Endothelial cell of umbilical vein (primary cell): Measurements from ENCODE around the gene HSPA6. TPM values are rescaled to one million over a fixed set of nuclear protein-coding genes. Genes with fewer than 3 reads are reported as not detected.

Experiments
- BruUV-seq: library from RNA; stranded (reverse); fragments of 400-500 nt; replicated peaks from 2 replicates; lab custom pipeline; 2021; lab: Mats Ljungman, UMichigan
- CTCF ChIA-PET: fragments of 300-600, 350-600 bp; sonication (Branson Sonifier 250); formaldehyde crosslinking; loops from one replicate; lab custom pipeline; 2021; ENCODE audit warnings: antibody characterized with exemption, inconsistent platforms; lab: Charles Lee
- POLR2A ChIA-PET: fragments of 300-600, 350-600 bp; sonication (Branson Sonifier 250); formaldehyde crosslinking; loops from one replicate; lab custom pipeline; 2021; ENCODE audit warnings: antibody characterized with exemption, inconsistent platforms; lab: Charles Lee
- DNase-seq: peaks from one replicate; pipeline ENCODE4 v3.0.0-alpha.2; 2011; ENCODE audit warnings: low read depth, low spot score
- FAIRE-seq: peaks from 2 replicates; lab custom pipeline; 2011; peaks lifted over from hg19 to GRCh38; lab: Jason Lieb, UNC
- H2AFZ ChIP-seq: 2 replicates; pipeline ENCODE4 v1.6.0; 2012; ENCODE audit warnings: low read depth, low read length, control low read depth, inconsistent platforms
- H3K27ac ChIP-seq: 2 replicates; pipeline ENCODE4 v1.5.1; 2011; ENCODE audit warnings: low read depth, mild to moderate bottlenecking, control low read depth, low read length, moderate library complexity; ENCODE audit not compliant: insufficient read depth
- H3K27me3 ChIP-seq, 2 experiments: 2 replicates each; pipeline versions ENCODE4 v1.6.0 to v1.6.1; 2011; ENCODE audit warnings: low read length in 2 of 2, mixed read lengths in 1 of 2; ENCODE audit not compliant: control insufficient read depth in 2 of 2, insufficient read depth in 2 of 2
- H3K36me3 ChIP-seq, 2 experiments: 2 replicates in 1 of 2; 3 replicates in 1 of 2; pipeline ENCODE4 v1.5.1; 2011; ENCODE audit warnings: low read length in 2 of 2, mild to moderate bottlenecking in 1 of 2, moderate library complexity in 1 of 2; ENCODE audit not compliant: control insufficient read depth in 2 of 2, insufficient read depth in 2 of 2; ENCODE audit errors: extremely low read depth in 1 of 2
- H3K4me1 ChIP-seq: 3 replicates; pipeline ENCODE4 v1.5.1; 2011; ENCODE audit warnings: mild to moderate bottlenecking, low read length; ENCODE audit not compliant: control insufficient read depth, insufficient read depth; ENCODE audit errors: extremely low read depth
- H3K4me2 ChIP-seq: 2 replicates; pipeline ENCODE4 v1.6.1; 2011; ENCODE audit warnings: low read length, control low read depth, mixed read lengths; ENCODE audit not compliant: insufficient read depth
- H3K4me3 ChIP-seq, 3 experiments: fragments of 200-600 bp in 1 of 3; sonication (generic), shearing (Covaris generic) in 1 of 3; replicated peaks in 1 of 3; 2 replicates each; pipeline ENCODE4 v1.5.1; 2011 to 2016; ENCODE audit warnings: control low read depth in 3 of 3, low read length in 3 of 3, mild to moderate bottlenecking in 2 of 3, inconsistent platforms in 1 of 3, low read depth in 1 of 3, moderate library complexity in 1 of 3; ENCODE audit not compliant: insufficient read depth in 1 of 3
- H3K79me2 ChIP-seq: 2 replicates; pipeline ENCODE4 v1.6.0; 2012; ENCODE audit warnings: low read length, inconsistent platforms; ENCODE audit not compliant: control insufficient read depth, insufficient read depth
- H3K9ac ChIP-seq: replicated peaks from 2 replicates; pipeline ENCODE3; 2011; ENCODE audit warnings: low read length, control low read depth; ENCODE audit not compliant: insufficient read depth; ENCODE audit errors: extremely low read depth
- H3K9me1 ChIP-seq: replicated peaks from 3 replicates; pipeline ENCODE4 v1.6.0; 2011; ENCODE audit warnings: mild to moderate bottlenecking, low read length; ENCODE audit not compliant: control insufficient read depth, insufficient read depth; ENCODE audit errors: extremely low read depth
- H3K9me3 ChIP-seq: replicated peaks from 2 replicates; pipeline ENCODE4 v1.5.1; 2012; ENCODE audit warnings: low read length, inconsistent platforms; ENCODE audit not compliant: control insufficient read depth, insufficient read depth
- H4K20me1 ChIP-seq: replicated peaks from 2 replicates; pipeline ENCODE3; 2011; ENCODE audit warnings: mild to moderate bottlenecking, low read length; ENCODE audit not compliant: control insufficient read depth, insufficient read depth; ENCODE audit errors: extremely low read depth
- EZH2 ChIP-seq: IDR thresholded peaks from 2 replicates; pipeline ENCODE4 v1.6.1; 2012; ENCODE audit warnings: borderline replicate concordance, low read depth, mild to moderate bottlenecking, moderate library complexity, low read length, inconsistent platforms; ENCODE audit not compliant: severe bottlenecking
- FOS ChIP-seq: IDR thresholded peaks from 2 replicates; pipeline ENCODE4 v1.6.1; 2011; ENCODE audit warnings: mild to moderate bottlenecking, low read length, moderate library complexity, borderline replicate concordance; ENCODE audit not compliant: insufficient read depth
- GATA2 ChIP-seq: IDR thresholded peaks from 2 replicates; pipeline ENCODE4 v1.7.0; 2011; ENCODE audit warnings: low read depth, mild to moderate bottlenecking, moderate library complexity, mixed read lengths, low read length; ENCODE audit not compliant: insufficient read length, insufficient read depth
- JUN ChIP-seq: IDR thresholded peaks from 2 replicates; pipeline ENCODE4 v1.6.1; 2011; ENCODE audit warnings: borderline replicate concordance, low read depth; ENCODE audit not compliant: insufficient read length, insufficient read depth
- MYC ChIP-seq: IDR thresholded peaks from one replicate; pipeline ENCODE4 v1.6.1; 2011; ENCODE audit warnings: mild to moderate bottlenecking, low read depth, low read length
- POLR2A ChIP-seq: IDR thresholded peaks from 2 replicates; pipeline ENCODE4 v1.6.1; 2012; ENCODE audit warnings: low read depth, mild to moderate bottlenecking, control low read depth, low read length
- POLR2AphosphoS5 ChIP-seq: IDR thresholded peaks from 2 replicates; pipeline ENCODE4 v1.6.1; 2012; ENCODE audit warnings: low read depth, mild to moderate bottlenecking, control low read depth, low read length, moderate library complexity; ENCODE audit not compliant: insufficient read depth
- dilution Hi-C: fragments of 300-500 bp; cut with MboI; formaldehyde crosslinking; loops from one replicate; pipeline ENCODE4 v1.15.0; 2019; ENCODE audit warnings: low sequenced_read_pairs; ENCODE audit not compliant: extremely low pct_ligation_motif_present
- intact Hi-C: fragments of 100-400 bp; cut with micrococcal nuclease; formaldehyde crosslinking; loops from one replicate; pipeline ENCODE4 v1.10.0; 2022
- polyA plus RNA-seq, 4 experiments: library from polyadenylated mRNA; depleted of rRNA in 3 of 4; stranded (reverse) in 3 of 4; unstranded in 1 of 4; fragments of >200 nt; gene quantifications; 2 replicates each; pipeline versions ENCODE4 v1.2.1 to v1.2.3, GENCODE V29; 2011 to 2012; ENCODE audit warnings: missing spikeins in 1 of 4
- total RNA-seq: library from RNA; stranded (reverse); gene quantifications from 2 replicates; pipeline ENCODE4 v1.2.3, GENCODE V29; 2021
- TF ChIP-seq, protein P1 (sequence below): IDR thresholded peaks from 2 replicates; pipeline ENCODE4 v1.6.1; 2011; ENCODE audit not compliant: insufficient read depth, insufficient read length
- TF ChIP-seq, protein P2 (sequence below), 2 donors: IDR thresholded peaks; 1 replicate in 1 of 2; 2 replicates in 1 of 2; pipeline ENCODE4 v1.5.1; 2011; ENCODE audit warnings: low read length in 2 of 2, mild to moderate bottlenecking in 2 of 2, moderate library complexity in 2 of 2, control low read depth in 1 of 2, inconsistent platforms in 1 of 2, low read depth in 1 of 2; ENCODE audit not compliant: insufficient read depth in 1 of 2; ENCODE audit errors: extremely low read depth in 1 of 2

Gene HSPA6
- total and polyA plus RNA-seq, 2 donors (not counting 3 experiments of a cell fraction or from before 2014, with no cell fraction given): 0.10 to 0.13 TPM

DNA sequence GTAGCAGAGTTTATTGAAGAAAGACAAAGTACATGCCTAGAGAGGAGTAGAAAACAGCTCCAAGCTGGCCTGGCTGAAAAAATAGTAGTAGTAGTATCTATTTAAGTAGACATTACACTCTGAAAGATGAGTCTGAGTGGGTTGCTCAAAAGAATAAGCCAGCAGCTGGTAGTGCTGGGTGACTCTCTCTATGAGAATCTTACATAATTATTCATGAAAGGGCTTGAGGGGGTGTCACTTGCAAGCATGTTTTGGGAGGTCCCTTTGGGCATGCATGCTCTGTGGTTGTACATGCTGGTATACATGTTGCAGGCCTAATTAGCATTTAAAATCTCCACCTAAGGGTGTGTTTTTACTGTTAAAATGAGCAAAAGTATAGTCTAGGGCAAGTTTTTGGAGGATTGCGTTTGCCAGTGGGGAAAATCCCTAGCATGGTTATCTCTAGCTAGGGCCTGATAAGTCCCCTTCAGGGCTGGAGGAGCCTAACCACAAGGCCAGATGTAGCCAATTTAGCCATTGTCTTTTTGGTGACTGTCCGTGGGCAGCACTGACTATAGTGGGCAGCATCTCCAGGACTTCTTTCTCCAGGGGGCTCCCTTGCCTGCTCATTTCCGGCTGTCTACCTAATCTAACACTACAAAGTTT is 30.1 kb upstream of the HSPA6 start:
- no peak for FAIRE-seq

More for the DNA sequence above, 30.1 kb upstream of the HSPA6 start:
- Histone ChIP-seq H3K9me1 (no peaks in the 10 kb centered on the region), H3K9ac (no peak overlapping the region), H3K9me3 (no peaks in the 10 kb centered on the region), H3K4me2 (no peak overlapping the region), H3K79me2 (no peaks in the 10 kb centered on the region), H3K36me3 (no peaks in the 10 kb centered on the region), H4K20me1 (no peaks in the 10 kb centered on the region), H3K27ac (no peak overlapping the region), H3K4me1 (no peaks in the 10 kb centered on the region), H2AFZ (no peak overlapping the region), H3K27me3 (peaks cover 19 to 35% of the 10 kb centered on the region in 2 experiments), H3K4me3 (no peak overlapping the region)
- TF ChIP-seq, protein P1, sequence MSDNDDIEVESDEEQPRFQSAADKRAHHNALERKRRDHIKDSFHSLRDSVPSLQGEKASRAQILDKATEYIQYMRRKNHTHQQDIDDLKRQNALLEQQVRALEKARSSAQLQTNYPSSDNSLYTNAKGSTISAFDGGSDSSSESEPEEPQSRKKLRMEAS: no peak
- TF ChIP-seq POLR2A (no peak), FOS (no peak), EZH2 (no peak), GATA2 (no peak), POLR2AphosphoS5 (no peak), JUN (no peak), MYC (no peak)
- TF ChIP-seq, protein P2, sequence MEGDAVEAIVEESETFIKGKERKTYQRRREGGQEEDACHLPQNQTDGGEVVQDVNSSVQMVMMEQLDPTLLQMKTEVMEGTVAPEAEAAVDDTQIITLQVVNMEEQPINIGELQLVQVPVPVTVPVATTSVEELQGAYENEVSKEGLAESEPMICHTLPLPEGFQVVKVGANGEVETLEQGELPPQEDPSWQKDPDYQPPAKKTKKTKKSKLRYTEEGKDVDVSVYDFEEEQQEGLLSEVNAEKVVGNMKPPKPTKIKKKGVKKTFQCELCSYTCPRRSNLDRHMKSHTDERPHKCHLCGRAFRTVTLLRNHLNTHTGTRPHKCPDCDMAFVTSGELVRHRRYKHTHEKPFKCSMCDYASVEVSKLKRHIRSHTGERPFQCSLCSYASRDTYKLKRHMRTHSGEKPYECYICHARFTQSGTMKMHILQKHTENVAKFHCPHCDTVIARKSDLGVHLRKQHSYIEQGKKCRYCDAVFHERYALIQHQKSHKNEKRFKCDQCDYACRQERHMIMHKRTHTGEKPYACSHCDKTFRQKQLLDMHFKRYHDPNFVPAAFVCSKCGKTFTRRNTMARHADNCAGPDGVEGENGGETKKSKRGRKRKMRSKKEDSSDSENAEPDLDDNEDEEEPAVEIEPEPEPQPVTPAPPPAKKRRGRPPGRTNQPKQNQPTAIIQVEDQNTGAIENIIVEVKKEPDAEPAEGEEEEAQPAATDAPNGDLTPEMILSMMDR (IDR thresholded peaks at IDR 0.05; ENCODE audit: extremely low read depth in 1 of 2, insufficient read depth in 1 of 2, low read depth in 1 of 2, low read length in 2 of 2): no peak
- DNase-seq: no peak
- POLR2A ChIA-PET: no interaction called here
- BruUV-seq: no TSS peak
- CTCF ChIA-PET: no interaction called here
- intact Hi-C loops (no loop called here), dilution Hi-C loops (no loop called here)
